ENCODE measurements around the gene KLC3.
"Not testable (repeated sequence)": the region's sequence is repeated elsewhere in the genome, so short reads cannot be mapped to it uniquely, and the experiment has no call there.

KLC3 gene

GRCh38 chr19:45321848-45322247 lies 18.7 kb upstream of the KLC3 start:
- FAIRE-seq (no peak), DNase-seq (ENCODE audit: insufficient read length) (no peak)
- TF ChIP-seq TAF1 (IDR thresholded peaks at IDR 0.05; ENCODE audit: borderline replicate concordance, low read depth, low read length) (no peak), POLR2AphosphoS5 (IDR thresholded peaks at IDR 0.05; ENCODE audit: low read depth, low read length) (no peak), POLR2A (IDR thresholded peaks at IDR 0.05; ENCODE audit: low read depth, low read length) (no peak)

- DNase-seq (ENCODE audit: insufficient read length) (no peak), FAIRE-seq (no peak)
- TF ChIP-seq POLR2AphosphoS5 (IDR thresholded peaks at IDR 0.05; ENCODE audit: low read depth, low read length) (no peak), POLR2A (IDR thresholded peaks at IDR 0.05; ENCODE audit: low read depth, low read length) (no peak), TAF1 (IDR thresholded peaks at IDR 0.05; ENCODE audit: borderline replicate concordance, low read depth, low read length) (no peak)
These were observed 18.2 kb upstream of the KLC3 start for GRCh38 chr19:45322311-45322710.

DNA sequence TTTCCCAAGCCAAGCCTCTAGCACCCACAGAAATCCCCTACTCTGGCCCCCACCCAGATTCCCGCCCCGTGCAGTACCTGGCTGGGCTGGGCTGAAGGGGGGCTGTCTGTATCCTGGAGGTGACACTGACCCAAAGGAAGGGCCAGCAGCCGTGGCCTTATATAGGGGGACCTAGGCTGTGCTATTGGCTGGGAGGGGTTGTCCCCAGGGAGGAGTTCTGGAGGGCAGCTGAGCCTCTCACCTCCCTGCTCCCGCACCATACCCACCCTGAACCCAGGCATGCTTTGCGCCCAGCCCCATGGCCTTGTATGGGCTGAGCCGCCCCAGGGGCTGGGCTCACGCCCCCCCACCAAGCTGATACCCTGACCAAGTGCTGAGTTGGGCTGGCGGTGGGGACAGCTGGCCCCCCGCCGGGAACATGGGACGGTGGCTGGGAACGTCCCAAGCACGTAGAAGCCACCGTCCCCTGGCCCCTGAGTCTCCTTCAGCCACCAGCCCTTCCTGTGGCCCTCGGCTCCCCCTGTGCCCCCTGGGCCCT lies 17.7 kb upstream of the KLC3 start, which contains the start of gene CKM:
Gene CKM (minus strand): TSS at position 132 of the 538 bp plus-strand sequence. CDS start 3,162 bp downstream, outside the sequence.
- TF ChIP-seq TAF1 (IDR thresholded peaks at IDR 0.05; ENCODE audit: borderline replicate concordance, low read depth, low read length) = no peak
- no peak for TF ChIP-seq POLR2AphosphoS5 (IDR thresholded peaks at IDR 0.05; ENCODE audit: low read depth, low read length)
- no peak for TF ChIP-seq POLR2A (IDR thresholded peaks at IDR 0.05; ENCODE audit: low read depth, low read length)
- DNase-seq (ENCODE audit: insufficient read length) = no peak
- no peak for FAIRE-seq

DNA sequence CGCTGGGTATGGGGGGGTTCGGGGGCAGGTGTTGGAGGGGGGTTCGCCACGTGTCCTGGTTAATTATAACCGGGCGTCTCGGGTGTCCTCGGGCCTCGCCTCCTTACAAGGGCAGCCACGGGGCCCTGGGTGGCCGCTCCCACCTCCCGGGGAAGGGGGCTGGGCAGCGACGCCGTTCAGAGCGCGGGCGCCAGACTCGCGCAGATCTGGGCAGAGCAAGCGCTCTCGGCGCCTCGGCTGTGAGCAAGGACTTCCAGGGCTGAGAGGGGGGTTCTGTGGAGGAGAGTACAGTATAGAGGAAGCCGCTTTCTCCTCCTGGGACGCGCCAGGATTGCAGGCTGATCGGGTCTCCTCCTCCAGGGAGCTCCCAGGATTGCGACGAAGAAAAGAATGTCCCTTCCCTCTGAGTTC lies 16.9 kb upstream of the KLC3 start:
- DNase-seq (ENCODE audit: insufficient read length) = no peak
- FAIRE-seq = no peak

DNA sequence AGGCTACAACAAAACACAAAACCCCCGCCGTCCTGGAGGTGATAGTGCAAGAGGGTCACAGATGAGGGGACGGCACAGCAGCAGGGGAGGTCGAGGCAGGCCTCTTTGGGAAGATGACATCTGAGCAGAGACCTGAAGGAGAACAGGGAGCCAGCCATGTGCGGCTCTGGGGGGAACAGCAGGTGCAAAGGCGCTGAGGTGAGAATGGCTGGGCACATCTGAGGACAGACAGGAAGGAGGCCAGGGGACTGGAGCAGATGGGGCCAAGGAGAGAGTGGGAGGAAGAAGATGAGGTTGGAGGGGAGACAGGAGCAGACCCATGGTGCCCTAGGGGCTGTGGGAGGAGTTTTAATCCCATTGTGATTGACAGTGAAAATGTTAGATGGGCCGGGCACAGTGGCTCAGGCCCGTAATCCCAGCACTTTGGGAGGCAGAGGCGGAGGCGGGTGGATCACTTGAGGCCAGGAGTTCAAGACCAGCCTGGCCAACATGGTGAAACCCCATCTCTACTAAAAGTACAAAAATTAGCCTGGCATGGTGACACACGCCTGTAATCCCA lies 16.1 kb upstream of the KLC3 start:
- FAIRE-seq = no peak
- TF ChIP-seq TAF1 (IDR thresholded peaks at IDR 0.05; ENCODE audit: borderline replicate concordance, low read depth, low read length) (no peak), POLR2A (IDR thresholded peaks at IDR 0.05; ENCODE audit: low read depth, low read length) (no peak), POLR2AphosphoS5 (IDR thresholded peaks at IDR 0.05; ENCODE audit: low read depth, low read length) (no peak)
- DNase-seq (ENCODE audit: insufficient read length) = no peak

More for the DNA sequence above, 16.9 kb upstream of the KLC3 start:
- TF ChIP-seq TAF1 (IDR thresholded peaks at IDR 0.05; ENCODE audit: borderline replicate concordance, low read depth, low read length) (no peak), POLR2A (IDR thresholded peaks at IDR 0.05; ENCODE audit: low read depth, low read length) (no peak), POLR2AphosphoS5 (IDR thresholded peaks at IDR 0.05; ENCODE audit: low read depth, low read length) (no peak)

DNA sequence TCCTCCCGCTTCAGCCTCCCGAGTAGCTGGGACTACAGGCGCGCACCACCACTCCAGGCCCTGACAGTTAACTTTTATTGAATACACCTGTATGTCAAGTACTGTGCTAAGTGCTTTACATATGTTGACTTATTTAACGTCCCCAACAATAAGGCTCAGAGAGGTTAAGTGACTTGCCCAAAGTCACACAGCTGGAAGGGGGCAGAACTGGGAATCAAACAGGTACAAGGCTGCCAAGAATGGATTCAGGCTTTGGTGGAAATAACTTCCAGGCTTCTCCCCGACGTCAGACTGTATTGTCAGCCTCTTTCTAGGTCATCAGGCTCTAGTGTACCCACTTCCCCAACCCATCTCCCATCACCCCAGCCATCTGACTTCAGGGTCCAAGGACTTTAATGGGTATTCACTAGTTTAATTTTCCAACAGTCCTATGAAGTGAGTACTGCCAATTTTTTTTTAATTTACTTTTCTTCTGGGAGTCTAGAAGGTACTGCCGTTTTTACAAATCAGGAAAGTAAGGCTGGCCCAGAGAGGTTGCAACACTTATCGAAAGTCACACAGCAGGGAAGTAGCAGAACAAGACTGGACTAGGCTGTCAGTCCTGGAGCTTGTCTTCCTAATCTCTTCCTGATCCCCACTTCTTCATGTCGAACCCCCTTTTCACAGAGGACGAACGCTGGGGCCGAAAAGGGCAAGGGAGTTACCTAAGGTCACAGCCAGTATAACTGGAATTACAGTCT lies 13.0 kb upstream of the KLC3 start:
- DNase-seq (ENCODE audit: insufficient read length) (no peak), FAIRE-seq (no peak)
- no peak for TF ChIP-seq POLR2A (IDR thresholded peaks at IDR 0.05; ENCODE audit: low read depth, low read length)
- no peak for TF ChIP-seq POLR2AphosphoS5 (IDR thresholded peaks at IDR 0.05; ENCODE audit: low read depth, low read length)
- no peak for TF ChIP-seq TAF1 (IDR thresholded peaks at IDR 0.05; ENCODE audit: borderline replicate concordance, low read depth, low read length)

GRCh38 chr19:45331411-45331810 lies 9.1 kb upstream of the KLC3 start:
- no peak for DNase-seq (ENCODE audit: insufficient read length)
- no peak for FAIRE-seq
- no peak for TF ChIP-seq POLR2AphosphoS5 (IDR thresholded peaks at IDR 0.05; ENCODE audit: low read depth, low read length)
- no peak for TF ChIP-seq POLR2A (IDR thresholded peaks at IDR 0.05; ENCODE audit: low read depth, low read length)
- no peak for TF ChIP-seq TAF1 (IDR thresholded peaks at IDR 0.05; ENCODE audit: borderline replicate concordance, low read depth, low read length)

GRCh38 chr19:45333609-45334303 lies 6.8 kb upstream of the KLC3 start:
- DNase-seq (ENCODE audit: insufficient read length) = no peak
- TF ChIP-seq TAF1 (IDR thresholded peaks at IDR 0.05; ENCODE audit: borderline replicate concordance, low read depth, low read length) = no peak
- TF ChIP-seq POLR2AphosphoS5 (IDR thresholded peaks at IDR 0.05; ENCODE audit: low read depth, low read length) = no peak
- TF ChIP-seq POLR2A (IDR thresholded peaks at IDR 0.05; ENCODE audit: low read depth, low read length) = no peak
- FAIRE-seq = no peak

GRCh38 chr19:45334881-45335280 lies 5.7 kb upstream of the KLC3 start:
- FAIRE-seq; DNase-seq (ENCODE audit: insufficient read length): not testable (repeated sequence)

DNA sequence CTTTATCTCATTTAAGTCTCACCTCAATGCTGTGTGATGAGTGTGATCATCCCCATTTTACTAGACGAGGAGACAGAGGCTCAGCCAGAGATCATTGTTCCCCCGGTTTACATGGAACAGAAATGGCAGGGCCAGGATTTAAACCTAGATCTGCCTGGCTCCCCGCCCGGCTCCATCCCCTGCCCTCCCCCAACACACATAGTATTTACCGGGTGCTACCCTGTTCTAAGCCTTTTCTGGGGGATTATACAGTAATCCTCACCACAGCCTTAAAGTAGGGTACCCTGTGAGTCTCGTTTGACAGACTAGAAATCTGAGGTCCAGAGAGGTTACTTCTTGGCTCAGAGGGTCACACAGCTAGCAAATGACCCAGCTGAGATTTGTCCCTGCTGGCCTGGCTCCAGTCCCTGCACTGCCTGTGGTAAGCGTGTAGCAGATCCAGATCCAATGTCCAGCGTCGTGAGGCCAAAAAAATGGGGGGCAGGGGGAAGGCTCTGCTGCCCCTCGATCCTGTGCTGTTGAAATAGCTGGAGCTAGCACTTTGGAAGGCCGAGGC lies 3.8 kb upstream of the KLC3 start:
- DNase-seq (ENCODE audit: insufficient read length) (no peak), FAIRE-seq (no peak)
- no peak for TF ChIP-seq POLR2AphosphoS5 (IDR thresholded peaks at IDR 0.05; ENCODE audit: low read depth, low read length)
- no peak for TF ChIP-seq POLR2A (IDR thresholded peaks at IDR 0.05; ENCODE audit: low read depth, low read length)
- no peak for TF ChIP-seq TAF1 (IDR thresholded peaks at IDR 0.05; ENCODE audit: borderline replicate concordance, low read depth, low read length)

GRCh38 chr19:45339629-45340028 lies 921 bp upstream of the KLC3 start:
- no peak for TF ChIP-seq TAF1 (IDR thresholded peaks at IDR 0.05; ENCODE audit: borderline replicate concordance, low read depth, low read length)
- TF ChIP-seq POLR2AphosphoS5 (IDR thresholded peaks at IDR 0.05; ENCODE audit: low read depth, low read length) = no peak
- TF ChIP-seq POLR2A (IDR thresholded peaks at IDR 0.05; ENCODE audit: low read depth, low read length) = no peak
- FAIRE-seq = no peak
- no peak for DNase-seq (ENCODE audit: insufficient read length)
